Suprapubic skin (tissue), 4 donors: Measurements from ENCODE around the gene LPIN2. TPM values are rescaled to one million over a fixed set of nuclear protein-coding genes. Genes with fewer than 3 reads are reported as not detected.

Experiments used
- DNase-seq, 2 donors: peaks; one replicate each; pipeline ENCODE4 v3.0.0-alpha.2; 2019; ENCODE audit warnings: low spot score in 2 of 2
- H3K27ac ChIP-seq: fragments of 200-600 bp; sonication (generic); one replicate; pipeline ENCODE4 v1.5.1; 2019
- H3K27me3 ChIP-seq: fragments of 200-600 bp; sonication (generic); one replicate; pipeline ENCODE4 v1.5.1; 2019
- H3K36me3 ChIP-seq: fragments of 200-600 bp; sonication (generic); one replicate; pipeline ENCODE4 v1.5.1; 2019
- H3K4me1 ChIP-seq: fragments of 200-600 bp; sonication (generic); one replicate; pipeline ENCODE4 v1.5.1; 2019
- H3K4me3 ChIP-seq: fragments of 200-600 bp; sonication (generic); one replicate; pipeline ENCODE4 v1.5.1; 2019; ENCODE audit warnings: mild to moderate bottlenecking
- H3K9me3 ChIP-seq: fragments of 200-600 bp; sonication (generic); one replicate; pipeline ENCODE4 v1.5.1; 2019
- CTCF ChIP-seq, 2 donors: fragments of 200-600 bp in 1 of 2; fragments of 450-650 bp in 1 of 2; sonication (generic) in 1 of 2; IDR thresholded peaks; one replicate each; pipeline ENCODE4 v1.5.1; 2016 to 2019; ENCODE audit warnings: antibody characterized with exemption in 2 of 2, mild to moderate bottlenecking in 1 of 2, moderate library complexity in 1 of 2
- EP300 ChIP-seq: sonication (generic); formaldehyde crosslinking; IDR thresholded peaks from one replicate; pipeline ENCODE4 v1.6.1; 2017; ENCODE audit warnings: antibody characterized with exemption
- POLR2A ChIP-seq, 2 donors: fragments of 450-650 bp; IDR thresholded peaks; one replicate each; pipeline ENCODE4 v1.6.1; 2017; ENCODE audit warnings: antibody characterized with exemption in 2 of 2, mild to moderate bottlenecking in 2 of 2, moderate library complexity in 2 of 2
- POLR2AphosphoS5 ChIP-seq, 3 donors: sonication (generic); formaldehyde crosslinking; IDR thresholded peaks; one replicate each; pipeline ENCODE4 v1.6.1; 2017; ENCODE audit warnings: antibody characterized with exemption in 3 of 3
- WGBS: methylation state at CpG from one replicate; pipeline ENCODE4 v1.1.5; 2018; 5-methylcytosine and 5-hydroxymethylcytosine counted together
- total RNA-seq, 4 donors: library from RNA; depleted of rRNA; stranded (reverse); fragments of >200 nt; gene quantifications; one replicate each; pipeline ENCODE4 v1.1.0, GENCODE V29; 2016

Gene LPIN2
- total RNA-seq, 4 donors from 2014 or later: 7.2 to 11.2 (median 9.1) TPM

GRCh38 chr18:3016585-3017297 lies 3.8 kb upstream of the LPIN2 start:
- 61% methylated on average over 3 of the region's 3 CpGs for WGBS
- no peaks in the 10 kb centered on the region for H3K36me3 ChIP-seq
- no peaks in the 10 kb centered on the region for H3K27me3 ChIP-seq
- no peak overlapping the region for H3K4me3 ChIP-seq
- no peak for TF ChIP-seq POLR2AphosphoS5 (IDR thresholded peaks at IDR 0.05)
- TF ChIP-seq EP300: no peak
- TF ChIP-seq POLR2A (IDR thresholded peaks at IDR 0.05): no peak
- no peak for TF ChIP-seq CTCF (IDR thresholded peaks at IDR 0.05)
- H3K4me1 ChIP-seq: peaks cover 41% of the 10 kb centered on the region
- DNase-seq: no peak
- no peak overlapping the region for H3K27ac ChIP-seq
- H3K9me3 ChIP-seq: no peaks in the 10 kb centered on the region

DNA sequence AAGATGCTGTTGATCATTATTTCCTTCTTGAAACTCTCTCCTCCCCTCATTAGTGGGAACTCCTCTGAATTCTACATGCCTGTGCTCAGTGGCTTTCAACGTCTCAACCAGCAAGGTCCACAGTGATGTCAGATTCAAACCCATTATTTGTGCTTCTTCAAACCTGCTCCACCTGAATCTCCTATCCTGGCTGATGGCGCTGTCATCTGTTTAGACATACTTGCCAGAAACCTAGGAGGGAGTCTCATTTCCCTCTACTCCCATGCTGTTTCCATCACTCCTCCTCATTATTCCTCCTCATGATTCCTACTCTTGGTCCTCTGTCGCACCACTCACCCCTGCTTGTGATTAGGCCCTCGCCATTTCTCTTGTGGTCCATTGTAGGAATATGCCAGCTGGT lies 2.9 kb upstream of the LPIN2 start:
- Histone ChIP-seq H3K4me1 (peaks cover 50% of the 10 kb centered on the region), H3K9me3 (no peaks in the 10 kb centered on the region), H3K27ac (no peak overlapping the region), H3K4me3 (no peak overlapping the region), H3K27me3 (no peaks in the 10 kb centered on the region), H3K36me3 (no peaks in the 10 kb centered on the region)
- 73% methylated on average over 4 of the region's 4 CpGs for WGBS
- TF ChIP-seq EP300 (no peak), POLR2A (IDR thresholded peaks at IDR 0.05) (no peak), CTCF (IDR thresholded peaks at IDR 0.05) (no peak), POLR2AphosphoS5 (IDR thresholded peaks at IDR 0.05) (no peak)
- no peak for DNase-seq

- peak overlapping the region; percentile 43 for H3K27ac ChIP-seq
- peak in 1 of 2 donors; percentile 68 for DNase-seq
- H3K4me3 ChIP-seq: no peak overlapping the region
- WGBS: 27% methylated on average over 4 of the region's 4 CpGs
- no peaks in the 10 kb centered on the region for H3K9me3 ChIP-seq
- no peaks in the 10 kb centered on the region for H3K36me3 ChIP-seq
- TF ChIP-seq POLR2AphosphoS5 (IDR thresholded peaks at IDR 0.05): no peak
- no peak for TF ChIP-seq CTCF (IDR thresholded peaks at IDR 0.05)
- TF ChIP-seq EP300: no peak
- no peak for TF ChIP-seq POLR2A (IDR thresholded peaks at IDR 0.05)
- H3K27me3 ChIP-seq: no peaks in the 10 kb centered on the region
- H3K4me1 ChIP-seq: peaks cover 55% of the 10 kb centered on the region
Observed at GRCh38 chr18:3015204-3015592, 2.3 kb upstream of the LPIN2 start.

DNA sequence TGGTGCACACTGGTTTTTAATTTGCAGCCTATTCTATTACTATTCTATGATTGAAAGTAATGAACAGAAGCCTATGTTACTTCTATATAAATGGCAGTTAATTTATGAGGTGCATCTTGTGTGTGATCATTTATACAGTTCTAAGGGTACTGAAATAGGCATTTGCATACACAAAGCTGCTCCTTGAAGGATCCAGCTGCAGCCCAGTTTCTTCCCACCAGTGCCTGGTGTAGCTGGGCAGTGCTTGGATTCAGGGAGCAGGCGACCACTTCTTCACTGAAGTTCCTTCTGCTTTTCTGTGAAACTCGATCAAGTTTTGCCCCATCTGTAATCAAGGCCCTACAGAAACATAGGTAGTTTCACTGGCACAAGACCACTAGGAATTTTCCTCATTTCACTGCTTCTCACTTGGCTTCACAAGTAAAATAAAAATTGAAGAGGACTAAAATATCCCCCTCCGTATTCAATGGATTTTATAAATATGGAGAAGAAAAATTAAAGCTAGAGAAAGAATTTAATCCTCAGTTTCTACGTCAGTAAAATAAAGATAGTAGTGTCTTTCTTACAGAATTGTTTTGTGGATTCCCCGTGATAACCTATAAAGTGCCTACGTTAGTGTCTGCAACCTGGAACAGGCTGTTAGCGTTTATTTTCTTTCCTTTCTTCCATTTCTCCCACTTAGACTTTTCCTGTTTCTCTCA lies 1.7 kb upstream of the LPIN2 start:
- H3K4me3 ChIP-seq: no peak overlapping the region
- peak overlapping the region; percentile 61 for H3K27ac ChIP-seq
- peaks cover 60% of the 10 kb centered on the region for H3K4me1 ChIP-seq
- H3K9me3 ChIP-seq: no peaks in the 10 kb centered on the region
- 43% methylated on average over 7 of the region's 7 CpGs for WGBS
- H3K27me3 ChIP-seq: no peaks in the 10 kb centered on the region
- no peak for DNase-seq
- no peaks in the 10 kb centered on the region for H3K36me3 ChIP-seq
- TF ChIP-seq POLR2A (IDR thresholded peaks at IDR 0.05) (no peak), POLR2AphosphoS5 (IDR thresholded peaks at IDR 0.05) (no peak), CTCF (IDR thresholded peaks at IDR 0.05) (no peak), EP300 (no peak)
